ENCODE data around the gene ENGASE. TPM values are rescaled to one million over a fixed set of nuclear protein-coding genes. Genes with fewer than 3 reads are reported as not detected.

Gene ENGASE
- total RNA-seq, 1 experiment from 2014 or later = 34.5 TPM

DNA sequence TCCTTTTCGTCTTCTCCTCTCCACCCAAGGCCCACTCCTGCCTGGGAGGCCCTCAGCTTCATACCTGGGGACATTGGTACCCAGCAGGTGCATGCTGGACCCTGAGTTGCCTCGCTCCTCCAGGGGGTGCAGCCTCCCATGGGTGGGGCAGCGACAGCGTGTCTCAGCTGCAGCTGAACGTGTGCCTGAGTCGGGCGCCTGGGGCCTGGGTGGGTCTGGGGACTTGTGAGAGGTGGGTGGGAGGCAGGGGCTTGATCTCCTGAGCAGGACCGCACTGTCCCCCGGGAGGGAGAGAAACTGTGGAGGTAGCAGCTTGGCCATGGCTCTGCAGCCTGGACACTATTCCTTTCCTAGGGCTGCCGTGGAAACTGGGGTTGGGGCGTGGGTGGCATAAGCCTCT, 24.8 kb upstream of the ENGASE start:
- Histone ChIP-seq H3K9ac (ENCODE audit: low read length) (no peak overlapping the region), H3K27ac (ENCODE audit: low read length) (no peak overlapping the region), H3K79me2 (ENCODE audit: low read length) (no peaks in the 10 kb centered on the region), H3K4me3 (ENCODE audit: low read length) (no peak overlapping the region), H2AFZ (ENCODE audit: low read length) (no peak overlapping the region), H3K9me3 (ENCODE audit: low read length) (no peaks in the 10 kb centered on the region), H3F3A (ENCODE audit: low read length, unreplicated experiment) (no peaks in the 10 kb centered on the region), H3K4me1 (ENCODE audit: insufficient read depth, low read length) (no peaks in the 10 kb centered on the region), H3K4me2 (ENCODE audit: low read length) (no peak overlapping the region), H4K20me1 (ENCODE audit: low read length) (no peaks in the 10 kb centered on the region), H3K36me3 (ENCODE audit: low read depth, low read length) (no peaks in the 10 kb centered on the region), H3K9me2 (replicated peaks; ENCODE audit: low read length) (no peaks in the 10 kb centered on the region), H3K27me3 (ENCODE audit: low read length) (no peaks in the 10 kb centered on the region)
- no peak for DNase-seq
- ChIA-PET POLR2A (ENCODE audit: unreplicated experiment) (no interaction called here), CTCF (no interaction called here)
- no peak for ATAC-seq
- TF ChIP-seq EZH2phosphoT487 (IDR thresholded peaks at IDR 0.05; ENCODE audit: borderline replicate concordance, low read length) = no peak
- TF ChIP-seq, protein P1, sequence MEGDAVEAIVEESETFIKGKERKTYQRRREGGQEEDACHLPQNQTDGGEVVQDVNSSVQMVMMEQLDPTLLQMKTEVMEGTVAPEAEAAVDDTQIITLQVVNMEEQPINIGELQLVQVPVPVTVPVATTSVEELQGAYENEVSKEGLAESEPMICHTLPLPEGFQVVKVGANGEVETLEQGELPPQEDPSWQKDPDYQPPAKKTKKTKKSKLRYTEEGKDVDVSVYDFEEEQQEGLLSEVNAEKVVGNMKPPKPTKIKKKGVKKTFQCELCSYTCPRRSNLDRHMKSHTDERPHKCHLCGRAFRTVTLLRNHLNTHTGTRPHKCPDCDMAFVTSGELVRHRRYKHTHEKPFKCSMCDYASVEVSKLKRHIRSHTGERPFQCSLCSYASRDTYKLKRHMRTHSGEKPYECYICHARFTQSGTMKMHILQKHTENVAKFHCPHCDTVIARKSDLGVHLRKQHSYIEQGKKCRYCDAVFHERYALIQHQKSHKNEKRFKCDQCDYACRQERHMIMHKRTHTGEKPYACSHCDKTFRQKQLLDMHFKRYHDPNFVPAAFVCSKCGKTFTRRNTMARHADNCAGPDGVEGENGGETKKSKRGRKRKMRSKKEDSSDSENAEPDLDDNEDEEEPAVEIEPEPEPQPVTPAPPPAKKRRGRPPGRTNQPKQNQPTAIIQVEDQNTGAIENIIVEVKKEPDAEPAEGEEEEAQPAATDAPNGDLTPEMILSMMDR (conservative IDR thresholded peaks at IDR 0.05; ENCODE audit: low read depth, low read length) = no peak
- TF ChIP-seq EZH2 (IDR thresholded peaks at IDR 0.05; ENCODE audit: low read length, unreplicated experiment) = no peak
- no TSS peak for BruUV-seq (replicated peaks)
- intact Hi-C loops (cut with micrococcal nuclease) = no loop called here

DNA sequence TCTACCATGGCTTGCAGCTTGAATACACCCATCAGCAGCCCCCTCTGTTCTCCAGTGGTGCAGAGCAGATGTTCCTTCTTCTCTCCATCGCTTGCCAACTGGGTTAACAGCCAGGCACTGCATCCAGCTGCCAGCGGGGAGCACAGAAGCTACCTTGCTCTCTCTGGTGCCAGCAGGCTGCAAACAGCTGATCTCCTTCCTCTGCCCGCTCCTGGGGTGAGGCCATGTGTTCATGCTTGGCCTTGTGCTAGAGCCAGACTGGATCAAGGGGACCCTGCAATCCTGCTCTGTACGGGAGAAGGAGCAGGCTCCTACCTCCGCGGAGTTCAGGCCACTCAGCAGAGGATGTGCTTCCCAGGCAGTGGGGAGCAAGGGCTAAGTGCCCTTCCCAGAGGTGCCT, 24.1 kb upstream of the ENGASE start:
- H3K9me2 ChIP-seq (replicated peaks; ENCODE audit: low read length) = no peaks in the 10 kb centered on the region
- H3K27ac ChIP-seq (ENCODE audit: low read length) = no peak overlapping the region
- POLR2A ChIA-PET (ENCODE audit: unreplicated experiment) = no interaction called here
- H2AFZ ChIP-seq (ENCODE audit: low read length) = no peak overlapping the region
- H3K4me1 ChIP-seq (ENCODE audit: insufficient read depth, low read length) = no peaks in the 10 kb centered on the region
- BruUV-seq (replicated peaks) = no TSS peak
- no peaks in the 10 kb centered on the region for H3F3A ChIP-seq (ENCODE audit: low read length, unreplicated experiment)
- no peaks in the 10 kb centered on the region for H3K9me3 ChIP-seq (ENCODE audit: low read length)
- no peaks in the 10 kb centered on the region for H3K36me3 ChIP-seq (ENCODE audit: low read depth, low read length)
- ATAC-seq (no peak), DNase-seq (no peak)
- no peak overlapping the region for H3K4me3 ChIP-seq (ENCODE audit: low read length)
- CTCF ChIA-PET = interaction anchor here (0.7 kb wide), 1 partner anchor 8 kb away, joined by 4 read pairs; no protein-coding TSS in a partner anchor
- TF ChIP-seq, protein P1 (conservative IDR thresholded peaks at IDR 0.05; ENCODE audit: low read depth, low read length) = no peak
- TF ChIP-seq EZH2phosphoT487 (IDR thresholded peaks at IDR 0.05; ENCODE audit: borderline replicate concordance, low read length) (no peak), EZH2 (IDR thresholded peaks at IDR 0.05; ENCODE audit: low read length, unreplicated experiment) (no peak)
- no peaks in the 10 kb centered on the region for H3K79me2 ChIP-seq (ENCODE audit: low read length)
- no peak overlapping the region for H3K4me2 ChIP-seq (ENCODE audit: low read length)
- no peaks in the 10 kb centered on the region for H3K27me3 ChIP-seq (ENCODE audit: low read length)
- no peaks in the 10 kb centered on the region for H4K20me1 ChIP-seq (ENCODE audit: low read length)
- no peak overlapping the region for H3K9ac ChIP-seq (ENCODE audit: low read length)
- intact Hi-C loops (cut with micrococcal nuclease) = no loop called here

DNA sequence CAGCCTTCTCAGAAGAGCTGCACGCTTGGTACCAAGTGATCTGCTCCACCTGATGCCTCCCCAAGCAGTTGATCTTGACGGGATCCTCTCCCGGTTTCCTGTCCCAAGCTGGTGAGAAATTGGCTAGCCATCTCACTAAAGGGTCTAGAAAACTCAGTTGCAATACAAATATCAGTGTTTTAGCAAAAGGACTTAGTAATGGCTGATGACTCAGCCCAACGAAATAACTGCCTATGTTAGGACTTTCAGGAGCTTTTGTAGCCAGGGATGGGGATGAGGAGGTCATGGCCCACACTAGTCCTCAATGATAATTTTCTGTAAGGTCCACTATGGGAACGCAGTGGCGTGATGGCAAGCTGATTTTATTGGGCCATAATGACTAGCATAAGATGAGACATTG, 23.3 kb upstream of the ENGASE start:
- no TSS peak for BruUV-seq (replicated peaks)

More for the DNA sequence above, 23.3 kb upstream of the ENGASE start:
- POLR2A ChIA-PET (ENCODE audit: unreplicated experiment) = no interaction called here
- H3K27ac ChIP-seq (ENCODE audit: low read length) = no peak overlapping the region
- CTCF ChIA-PET = no interaction called here
- no peak overlapping the region for H3K4me2 ChIP-seq (ENCODE audit: low read length)
- no peaks in the 10 kb centered on the region for H3K27me3 ChIP-seq (ENCODE audit: low read length)
- H3K4me1 ChIP-seq (ENCODE audit: insufficient read depth, low read length) = no peaks in the 10 kb centered on the region
- H3F3A ChIP-seq (ENCODE audit: low read length, unreplicated experiment) = no peaks in the 10 kb centered on the region
- no peak for DNase-seq
- no peaks in the 10 kb centered on the region for H3K9me2 ChIP-seq (replicated peaks; ENCODE audit: low read length)
- TF ChIP-seq, protein P1 (conservative IDR thresholded peaks at IDR 0.05; ENCODE audit: low read depth, low read length) = no peak
- TF ChIP-seq EZH2phosphoT487 (IDR thresholded peaks at IDR 0.05; ENCODE audit: borderline replicate concordance, low read length) = no peak
- no peak for TF ChIP-seq EZH2 (IDR thresholded peaks at IDR 0.05; ENCODE audit: low read length, unreplicated experiment)
- H3K79me2 ChIP-seq (ENCODE audit: low read length) = no peaks in the 10 kb centered on the region
- H3K9ac ChIP-seq (ENCODE audit: low read length) = no peak overlapping the region
- H3K9me3 ChIP-seq (ENCODE audit: low read length) = no peaks in the 10 kb centered on the region
- ATAC-seq = no peak
- no peaks in the 10 kb centered on the region for H3K36me3 ChIP-seq (ENCODE audit: low read depth, low read length)
- intact Hi-C loops (cut with micrococcal nuclease) = no loop called here
- no peak overlapping the region for H2AFZ ChIP-seq (ENCODE audit: low read length)
- H4K20me1 ChIP-seq (ENCODE audit: low read length) = no peaks in the 10 kb centered on the region
- H3K4me3 ChIP-seq (ENCODE audit: low read length) = no peak overlapping the region

Data from PC-3 (cell line).